GM18867 (cell line): ENCODE measurements around the gene ABI3BP.

Experiments
- ATAC-seq: cut with Tn5 transposase; IDR thresholded peaks from one replicate; pipeline ENCODE4 v1.9.1; 2021; ENCODE audit warnings: mild to moderate bottlenecking, moderate library complexity; ENCODE audit not compliant: unreplicated experiment

The ABI3BP gene

DNA sequence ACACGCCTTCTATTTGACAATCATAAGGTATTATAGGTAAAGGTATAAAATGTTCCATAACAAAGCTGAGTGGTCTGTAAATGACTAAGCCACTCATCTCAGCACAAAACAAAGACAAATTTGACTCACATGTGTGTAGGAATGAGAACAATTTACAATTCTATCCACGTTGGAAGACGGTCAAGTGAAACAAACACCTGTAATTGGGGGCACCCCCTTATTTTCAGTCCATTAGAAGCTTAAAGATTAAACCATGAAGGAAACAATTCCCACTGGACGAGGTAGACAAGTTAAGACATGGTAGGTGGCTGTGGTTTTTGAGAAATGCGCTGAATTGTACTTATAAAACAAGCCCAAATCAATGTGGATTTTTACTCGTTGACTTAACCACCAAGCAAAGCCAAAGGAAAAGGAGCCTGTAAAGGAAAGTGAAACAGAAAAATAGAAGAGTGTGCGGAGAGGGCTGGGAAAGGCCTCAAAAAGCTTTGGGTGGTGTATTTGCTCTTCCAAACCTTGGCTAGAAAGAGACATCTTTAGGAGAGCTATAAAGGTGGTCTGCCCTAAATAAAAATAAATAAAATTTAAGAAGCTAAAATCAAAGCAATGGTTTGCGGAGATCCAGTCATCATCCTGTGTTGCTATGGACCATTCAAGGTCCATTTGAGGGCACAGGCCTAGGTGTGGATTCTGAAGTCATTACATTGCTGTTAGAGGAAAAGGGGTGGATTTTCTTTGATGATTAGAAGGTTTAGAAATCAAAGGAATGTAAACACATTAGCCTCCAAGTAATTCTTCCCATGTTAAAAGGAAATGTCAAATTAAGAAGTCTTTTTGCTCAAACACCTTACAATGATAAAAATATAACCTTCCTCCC lies 148.9 kb downstream of the ABI3BP start:
- ATAC-seq: no peak

DNA sequence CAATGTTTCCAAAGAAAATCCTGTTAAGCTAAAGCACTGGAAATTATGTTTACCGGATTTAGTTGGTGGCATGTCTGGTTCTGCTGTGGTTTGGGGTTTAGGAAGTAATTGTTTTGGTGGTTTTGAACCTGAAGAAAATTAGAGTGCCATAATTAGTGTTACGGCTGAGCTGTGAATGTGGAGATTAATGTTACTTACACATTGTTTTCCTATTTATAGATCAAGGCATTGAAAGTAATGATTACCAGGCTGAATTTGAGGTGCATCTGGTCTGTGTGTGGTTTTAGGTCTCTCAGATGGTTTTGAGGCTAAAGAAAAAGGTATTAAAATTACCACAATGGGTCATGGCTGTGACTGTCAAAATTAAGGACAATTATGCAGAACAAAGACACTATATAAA lies 155.1 kb downstream of the ABI3BP start:
- no peak for ATAC-seq

DNA sequence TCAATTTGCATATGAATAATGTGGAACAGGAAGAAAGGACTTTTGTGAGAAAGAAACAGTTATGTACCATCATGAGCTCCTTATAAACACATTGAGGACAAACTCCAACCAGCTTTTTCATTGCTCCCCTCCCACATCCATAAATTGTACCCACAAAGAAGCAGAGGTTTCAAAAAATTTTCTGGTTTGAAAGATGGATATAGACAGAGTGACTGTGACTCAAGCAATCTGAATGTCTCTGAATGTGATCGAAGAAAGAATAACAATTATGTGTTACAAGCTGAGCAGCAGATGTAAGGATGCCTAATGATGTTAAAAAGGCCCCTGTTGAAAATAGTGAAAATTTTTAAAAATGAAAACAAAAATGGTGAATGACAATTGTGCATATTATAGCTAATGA lies 156.6 kb downstream of the ABI3BP start:
- no peak for ATAC-seq

GRCh38 chr3:100834332-100834731 lies 158.9 kb downstream of the ABI3BP start:
- no peak for ATAC-seq

GRCh38 chr3:100833483-100833882 lies 159.7 kb downstream of the ABI3BP start:
- no peak for ATAC-seq

DNA sequence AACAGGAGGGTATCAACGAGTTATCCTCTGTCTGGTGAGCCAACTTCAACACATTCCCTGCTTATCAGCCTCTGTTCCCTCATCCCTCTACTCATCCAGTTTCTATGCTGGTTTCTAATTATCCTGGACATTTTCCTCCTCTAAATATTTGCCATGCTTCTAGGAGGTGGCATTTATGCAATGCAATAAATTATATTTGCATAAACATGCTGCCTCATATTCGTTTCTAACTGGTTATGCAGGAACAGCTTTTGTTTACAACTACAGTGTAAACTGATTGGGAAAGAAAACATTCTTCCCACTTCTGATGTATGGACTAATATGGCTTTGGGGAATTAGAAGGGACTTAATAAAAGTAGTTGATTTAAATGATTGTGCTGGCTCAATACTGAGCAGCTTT lies 161.6 kb downstream of the ABI3BP start:
- ATAC-seq: no peak

DNA sequence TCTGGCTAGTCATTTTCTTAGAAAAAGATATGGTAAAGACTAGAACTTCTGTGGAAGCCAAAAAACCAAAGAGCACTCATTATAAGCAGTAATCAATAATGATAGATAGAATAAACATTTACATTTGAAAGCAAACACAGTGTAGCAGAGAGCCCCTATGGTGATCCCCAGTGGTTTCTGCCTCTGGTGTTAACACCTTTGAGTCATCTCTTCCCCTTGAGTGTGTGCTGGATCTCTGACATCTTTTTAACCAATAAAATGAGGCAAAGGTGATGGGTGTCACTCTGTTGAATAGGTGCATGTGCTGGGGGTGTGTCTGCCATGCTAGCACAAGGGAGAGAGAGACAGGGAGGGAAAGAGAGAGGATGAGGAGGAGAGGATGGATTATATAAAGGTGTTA lies 162.3 kb downstream of the ABI3BP start:
- no peak for ATAC-seq

- no peak for ATAC-seq
Measured at GRCh38 chr3:100825574-100825973, 167.6 kb downstream of the ABI3BP start.

GRCh38 chr3:100815583-100815982 lies 177.6 kb downstream of the ABI3BP start:
- ATAC-seq: no peak

DNA sequence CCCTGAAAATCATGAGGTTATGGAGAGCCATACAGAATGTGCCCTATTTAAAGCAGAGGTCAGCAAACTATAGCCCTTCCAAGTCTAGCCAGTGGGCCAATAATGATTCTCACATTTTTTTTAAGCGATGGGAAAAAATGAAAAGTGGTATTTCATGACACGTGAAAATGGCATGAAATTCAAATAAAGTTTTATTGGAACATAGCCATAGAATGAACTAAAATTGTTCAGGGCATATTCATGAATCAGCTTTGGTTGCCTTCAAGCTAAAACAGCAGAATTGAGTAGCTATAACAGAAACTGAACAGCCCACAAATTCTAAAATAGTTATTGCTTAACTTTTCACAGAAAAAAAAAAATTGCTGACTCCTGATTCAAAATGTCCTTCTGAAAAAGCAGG lies 179.4 kb downstream of the ABI3BP start:
- ATAC-seq: no peak

DNA sequence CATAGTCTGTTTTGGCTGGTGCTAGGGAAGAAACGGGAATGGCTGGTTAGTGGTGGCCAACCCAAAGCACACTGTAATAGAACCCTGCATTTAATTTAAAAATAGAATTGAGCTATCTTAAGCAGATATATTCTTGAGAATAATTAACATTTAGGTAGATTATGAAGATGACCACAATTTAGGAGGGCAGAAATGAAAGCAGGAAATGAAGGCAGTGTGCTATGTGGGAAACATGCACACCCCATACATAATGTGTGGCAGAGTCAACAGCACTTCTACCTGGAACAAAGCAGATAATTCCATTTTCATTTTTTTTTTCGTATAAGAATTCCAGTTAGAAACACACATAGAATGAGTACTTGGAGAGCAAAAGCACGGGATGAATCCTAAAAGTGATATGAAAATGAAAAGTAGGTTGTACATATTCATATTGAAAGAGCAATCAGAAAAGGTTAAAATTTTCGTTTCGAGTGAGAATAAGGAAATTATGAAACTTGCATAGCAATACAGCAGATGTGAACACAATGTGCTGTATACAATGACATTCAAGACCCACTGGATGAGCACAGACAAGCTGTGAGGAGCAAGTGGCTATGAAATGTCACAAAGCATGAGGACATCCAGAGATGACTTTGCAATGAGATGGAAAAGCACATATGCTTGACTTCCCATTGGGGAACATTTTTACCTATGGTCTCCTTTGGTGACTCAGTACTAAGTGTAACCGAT lies 181.3 kb downstream of the ABI3BP start:
- ATAC-seq: peak; percentile 67

- no peak for ATAC-seq
Measured at GRCh38 chr3:100810671-100811070, 182.6 kb downstream of the ABI3BP start.

DNA sequence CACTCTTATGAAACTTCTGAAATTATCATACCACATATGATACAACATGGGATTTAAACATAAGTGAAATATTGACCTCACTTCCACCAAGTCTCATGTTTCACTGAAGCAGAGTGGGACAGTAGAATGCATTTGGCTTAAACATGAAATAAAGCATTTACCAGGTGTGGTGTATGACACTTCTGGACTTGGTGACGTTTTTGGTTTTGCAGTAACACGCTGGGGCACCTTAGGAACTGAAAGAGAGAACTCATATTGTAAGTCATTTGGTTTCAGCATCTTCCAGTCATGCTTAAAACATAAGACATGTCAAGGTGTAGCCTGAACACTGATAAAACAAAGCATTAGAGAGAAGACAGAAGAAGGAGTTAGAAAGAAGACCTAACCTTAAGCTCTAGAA lies 188.6 kb downstream of the ABI3BP start:
- ATAC-seq: peak; percentile 76

GRCh38 chr3:100803711-100804110 lies 189.5 kb downstream of the ABI3BP start:
- ATAC-seq: no peak

GRCh38 chr3:100802126-100802525 lies 191.1 kb downstream of the ABI3BP start:
- no peak for ATAC-seq

- no peak for ATAC-seq
Measured at GRCh38 chr3:100798012-100798411, 195.2 kb downstream of the ABI3BP start.

DNA sequence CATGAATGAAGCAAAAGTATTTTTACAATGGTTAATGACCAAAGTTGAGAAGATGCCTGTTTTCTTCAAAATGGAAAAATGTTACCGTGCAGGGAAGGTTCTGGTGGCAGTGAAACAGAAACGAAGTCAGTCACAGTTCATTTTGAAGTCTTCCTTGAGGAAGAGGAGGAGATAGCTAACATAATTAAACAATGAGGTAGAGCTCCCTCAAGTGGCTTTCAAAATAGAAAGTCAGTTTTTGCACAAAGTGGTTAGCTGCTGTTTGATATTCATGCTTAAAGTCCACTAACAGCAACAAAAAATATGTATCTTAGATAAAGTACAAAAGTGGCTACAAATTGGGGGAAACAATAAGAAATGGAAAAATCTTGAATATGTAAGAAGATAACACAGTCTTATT lies 196.7 kb downstream of the ABI3BP start:
- peak; percentile 76 for ATAC-seq

GRCh38 chr3:100789579-100789978 lies 203.6 kb downstream of the ABI3BP start:
- no peak for ATAC-seq

DNA sequence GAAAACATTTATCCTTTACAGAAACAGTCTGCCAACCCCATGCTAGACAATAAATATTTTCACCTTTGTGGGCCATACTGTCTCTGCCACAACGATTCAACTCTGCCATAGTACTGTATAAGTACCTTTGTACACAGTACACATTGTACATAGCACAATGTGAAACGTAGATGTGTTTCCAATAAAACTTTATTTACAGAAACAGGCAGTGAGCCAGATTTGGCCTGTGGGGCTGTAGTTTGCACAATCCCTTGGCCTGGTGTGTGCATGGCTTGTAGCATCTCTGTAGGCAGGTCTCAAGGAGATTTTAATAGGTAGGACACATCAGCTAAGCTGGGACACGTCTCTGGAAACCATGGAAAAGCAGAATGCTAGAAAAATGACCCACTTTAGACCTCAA lies 209.6 kb downstream of the ABI3BP start:
- ATAC-seq: no peak

GRCh38 chr3:100782906-100783305 lies 210.3 kb downstream of the ABI3BP start:
- ATAC-seq: no peak

- no peak for ATAC-seq
Measured at GRCh38 chr3:100782348-100782747, 210.9 kb downstream of the ABI3BP start.

GRCh38 chr3:100781301-100781700 lies 211.9 kb downstream of the ABI3BP start:
- ATAC-seq: no peak
